K562 (cell line): ENCODE measurements around the gene ESRRG. TPM values are rescaled to one million over a fixed set of nuclear protein-coding genes. Genes with fewer than 3 reads are reported as not detected.

Source experiments
- CCAR2 ChIP-seq: fragments of 200-400 bp; formaldehyde crosslinking; IDR thresholded peaks from 2 replicates; pipeline ENCODE4 v1.6.1; 2017; ENCODE audit warnings: mild to moderate bottlenecking, low read depth, low read length
- COPS2 ChIP-seq: fragments of 450-650 bp; conservative IDR thresholded peaks from 2 replicates; pipeline ENCODE4 v1.6.1; 2016; ENCODE audit warnings: mild to moderate bottlenecking, moderate library complexity
- GMEB1 ChIP-seq: fragments of 250-450 bp; sonication (Bioruptor Pico); IDR thresholded peaks from 2 replicates; pipeline ENCODE4 v1.4.0; 2020; ENCODE audit warnings: mild to moderate bottlenecking
- MLLT1 ChIP-seq, 2 experiments: fragments of 450-650 bp; IDR thresholded peaks; 2 replicates each; pipeline ENCODE4 v1.6.1; 2016
- PRPF4 ChIP-seq: fragments of 200-400 bp; formaldehyde crosslinking; IDR thresholded peaks from one replicate; pipeline ENCODE4 v1.6.1; 2017; ENCODE audit warnings: low read length, low read depth, mild to moderate bottlenecking; ENCODE audit not compliant: insufficient read depth, poor library complexity, severe bottlenecking
- THRAP3 ChIP-seq: fragments of 450-650 bp; IDR thresholded peaks from 2 replicates; pipeline ENCODE4 v1.6.1; 2016; ENCODE audit warnings: mild to moderate bottlenecking, inconsistent platforms, borderline replicate concordance
- VEZF1 ChIP-seq: fragments of 200-800 bp; sonication (Bioruptor generic); IDR thresholded peaks from 2 replicates; pipeline ENCODE4 v1.6.1; 2017; ENCODE audit warnings: missing genetic modification characterization, missing compliant biosample characterization
- ZNF609 ChIP-seq: sonication (generic); formaldehyde crosslinking; IDR thresholded peaks from 2 replicates; pipeline ENCODE4 v1.8.1; 2023; ENCODE audit warnings: missing genetic modification reagents, mild to moderate bottlenecking, borderline replicate concordance
- polyA plus RNA-seq, 8 experiments: library from polyadenylated mRNA; depleted of rRNA in 4 of 8; stranded (reverse) in 5 of 8; unstranded in 3 of 8; fragments of >200 nt; fragmentation: Nextera tagmentation in 2 of 8; fragmentation: Illumina TruSeq in 1 of 8; extraction: Ambion mirVana in 2 of 8; extraction: Trizol in 1 of 8; gene quantifications; 2 replicates each; pipeline versions ENCODE4 v1.2.1 to v1.2.3, GENCODE V29; 2011 to 2014; ENCODE audit warnings: inconsistent platforms in 1 of 8, missing spikeins in 1 of 8
- total RNA-seq, 7 experiments: library from RNA; depleted of rRNA in 6 of 7; stranded (reverse); fragments of >200 nt in 6 of 7; fragmentation: Illumina TruSeq in 2 of 7; extraction: Trizol in 2 of 7; gene quantifications; 2 replicates each; pipeline versions ENCODE4 v1.2.1 to v1.2.3, GENCODE V29; 2011 to 2021; ENCODE audit warnings: low replicate concordance in 1 of 7

ESRRG gene
- total and polyA plus RNA-seq, 9 of the 15 experiments (the other 6 are each of a cell fraction or from before 2014, with no cell fraction given) = not detected

- no peak for TF ChIP-seq ZNF609
- TF ChIP-seq PRPF4 = no peak
- TF ChIP-seq THRAP3 = no peak
- no peak for TF ChIP-seq CCAR2
- no peak for TF ChIP-seq MLLT1 (IDR thresholded peaks at IDR 0.05)
- no peak for TF ChIP-seq VEZF1 (CRISPR knock-in tag)
- TF ChIP-seq COPS2 = no peak
- TF ChIP-seq GMEB1 (CRISPR knock-in tag) = no peak
Measured at GRCh38 chr1:216662681-216663080, 60.5 kb downstream of the ESRRG start (continued).
